Measurements from ENCODE around the gene CTSH. TPM values are rescaled to one million over a fixed set of nuclear protein-coding genes. Genes with fewer than 3 reads are reported as not detected.

CTSH gene
- total RNA-seq, 2 experiments from 2014 or later: 11.1 to 11.4 TPM

- no peak overlapping the region for H3K27ac ChIP-seq (ENCODE audit: low read depth in 1 of 2, low read length in 2 of 2)
- no peaks in the 10 kb centered on the region for H3K9me3 ChIP-seq (ENCODE audit: control insufficient read depth in 1 of 2, insufficient read depth in 1 of 2, low read length in 2 of 2)
- Mint-ChIP-seq H3K27ac (no peak overlapping the region), H3K9me3 (no peaks in the 10 kb centered on the region), H3K4me3 (no peak overlapping the region), H3K36me3 (ENCODE audit: low read depth) (peaks cover 99% of the 10 kb centered on the region), H3K4me1 (ENCODE audit: low read depth) (peaks cover 39% of the 10 kb centered on the region), H3K27me3 (no peaks in the 10 kb centered on the region)
- no peak for ATAC-seq (ENCODE audit: poor library complexity)
- intact Hi-C loops (cut with DNase I, micrococcal nuclease): no loop called here
- no peak for DNase-seq
- TF ChIP-seq CTCF (IDR thresholded peaks at IDR 0.05): no peak
- no peak overlapping the region for H3K4me3 ChIP-seq (ENCODE audit: low read length)
- H3K4me1 ChIP-seq (ENCODE audit: insufficient read depth, low read length): peaks cover 6% of the 10 kb centered on the region
- POLR2A ChIA-PET: interaction anchor here (3.7 kb wide), 1 partner anchor 16 kb away, joined by 17 read pairs; the partner anchor contains the start of gene MORF4L1
- H3K36me3 ChIP-seq (ENCODE audit: insufficient read depth, low read length): peaks cover 99% of the 10 kb centered on the region
- CTCF ChIA-PET: no interaction called here
- H3K27me3 ChIP-seq (ENCODE audit: control insufficient read depth in 1 of 2, insufficient read depth in 2 of 2, low read length in 2 of 2): no peaks in the 10 kb centered on the region
Observed at GRCh38 chr15:78889000-78889399, 55.8 kb downstream of the CTSH start.

GRCh38 chr15:78881681-78882080 lies 63.2 kb downstream of the CTSH start:
- no peaks in the 10 kb centered on the region for H3K27me3 Mint-ChIP-seq
- H3K27me3 ChIP-seq (ENCODE audit: control insufficient read depth in 1 of 2, insufficient read depth in 2 of 2, low read length in 2 of 2): no peaks in the 10 kb centered on the region
- CTCF ChIA-PET: interaction anchor here (2.0 kb wide), 1 partner anchor 8 kb away, joined by 5 read pairs; the partner anchor contains the start of gene MORF4L1
- peaks cover 92% of the 10 kb centered on the region for H3K36me3 Mint-ChIP-seq (ENCODE audit: low read depth)
- peaks cover 38% of the 10 kb centered on the region for H3K4me1 ChIP-seq (ENCODE audit: insufficient read depth, low read length)
- TF ChIP-seq CTCF (IDR thresholded peaks at IDR 0.05): no peak
- H3K4me3 ChIP-seq (ENCODE audit: low read length): no peak overlapping the region
- no peak overlapping the region for H3K27ac ChIP-seq (ENCODE audit: low read depth in 1 of 2, low read length in 2 of 2)
- H3K4me3 Mint-ChIP-seq: peak overlapping the region; percentile 15
- no peaks in the 10 kb centered on the region for H3K9me3 Mint-ChIP-seq
- no peaks in the 10 kb centered on the region for H3K9me3 ChIP-seq (ENCODE audit: control insufficient read depth in 1 of 2, insufficient read depth in 1 of 2, low read length in 2 of 2)
- ATAC-seq (ENCODE audit: poor library complexity): no peak
- peaks cover 90% of the 10 kb centered on the region for H3K4me1 Mint-ChIP-seq (ENCODE audit: low read depth)
- intact Hi-C loops (cut with DNase I, micrococcal nuclease): no loop called here
- no peak overlapping the region for H3K27ac Mint-ChIP-seq
- POLR2A ChIA-PET: interaction anchor here (2.7 kb wide), 1 partner anchor 8 kb away, joined by 16 read pairs; the partner anchor contains the start of gene MORF4L1
- no peak for DNase-seq
- peaks cover 78% of the 10 kb centered on the region for H3K36me3 ChIP-seq (ENCODE audit: insufficient read depth, low read length)

GRCh38 chr15:78880813-78881212 lies 64.0 kb downstream of the CTSH start:
- ChIA-PET POLR2A (interaction anchor here (1.2 kb wide), 1 partner anchor 10 kb away, joined by 6 read pairs; no protein-coding TSS in a partner anchor), CTCF (no interaction called here)
- H3K4me3 ChIP-seq (ENCODE audit: low read length): no peak overlapping the region
- ATAC-seq (ENCODE audit: poor library complexity): no peak
- H3K4me1 Mint-ChIP-seq (ENCODE audit: low read depth): peaks cover 92% of the 10 kb centered on the region
- peak overlapping the region; percentile 17 for H3K27ac Mint-ChIP-seq
- no peak overlapping the region for H3K27ac ChIP-seq (ENCODE audit: low read depth in 1 of 2, low read length in 2 of 2)
- H3K36me3 Mint-ChIP-seq (ENCODE audit: low read depth): peaks cover 83% of the 10 kb centered on the region
- peaks cover 70% of the 10 kb centered on the region for H3K36me3 ChIP-seq (ENCODE audit: insufficient read depth, low read length)
- DNase-seq: no peak
- H3K27me3 Mint-ChIP-seq: no peaks in the 10 kb centered on the region
- H3K9me3 ChIP-seq (ENCODE audit: control insufficient read depth in 1 of 2, insufficient read depth in 1 of 2, low read length in 2 of 2): no peaks in the 10 kb centered on the region
- H3K4me3 Mint-ChIP-seq: peak overlapping the region; percentile 20
- H3K9me3 Mint-ChIP-seq: no peaks in the 10 kb centered on the region
- no peaks in the 10 kb centered on the region for H3K27me3 ChIP-seq (ENCODE audit: control insufficient read depth in 1 of 2, insufficient read depth in 2 of 2, low read length in 2 of 2)
- H3K4me1 ChIP-seq (ENCODE audit: insufficient read depth, low read length): peaks cover 47% of the 10 kb centered on the region
- TF ChIP-seq CTCF (IDR thresholded peaks at IDR 0.05): no peak
- intact Hi-C loops (cut with DNase I, micrococcal nuclease): no loop called here

Measured in CD4-positive, alpha-beta T cell (primary cell).